HCT116 (cell line): ENCODE measurements around the gene ZNF652. TPM values are rescaled to one million over a fixed set of nuclear protein-coding genes. Genes with fewer than 3 reads are reported as not detected.

ENCODE experiments used
- ATAC-seq: fragments of 200-7000 bp; cut with Tn5 transposase; 2 replicates; pipeline ENCODE4 v1.9.1; 2020; ENCODE audit warnings: mild to moderate bottlenecking, moderate library complexity
- BruUV-seq: library from RNA; stranded (reverse); fragments of 400-500 nt; replicated peaks from 2 replicates; lab custom pipeline; 2021; lab: Mats Ljungman, UMichigan
- CTCF ChIA-PET: fragments of 300-600 bp; sonication (Branson Sonifier 250); formaldehyde crosslinking; loops from one replicate; lab custom pipeline; 2021; ENCODE audit warnings: antibody characterized with exemption; lab: Charles Lee
- POLR2A ChIA-PET: fragments of 300-600, 350-600 bp; sonication (Branson Sonifier 250); formaldehyde crosslinking; loops from one replicate; lab custom pipeline; 2021; ENCODE audit warnings: antibody characterized with exemption; lab: Charles Lee
- RAD21 ChIA-PET, 2 experiments: fragments of 300-600 bp; sonication (Branson Sonifier 250); formaldehyde crosslinking; loops; one replicate each; lab custom pipeline; 2023; ENCODE audit warnings: low total read pairs in 2 of 2; ENCODE audit not compliant: uncharacterized antibody in 2 of 2, unreplicated experiment in 2 of 2, low non-redundant PET in 1 of 2; lab: Charles Lee
- DNase-seq: peaks from one replicate; pipeline ENCODE4 v3.0.0-alpha.2; 2010; ENCODE audit warnings: low read depth, low spot score
- H2AFZ ChIP-seq: fragments of 200-600 bp; shearing (Covaris generic), sonication (generic); 2 replicates; pipeline ENCODE4 v1.6.1; 2017; ENCODE audit warnings: low read depth, mixed run types, mixed read lengths, antibody characterized with exemption, low read length; ENCODE audit not compliant: poor library complexity, severe bottlenecking
- H3K27ac ChIP-seq: 2 replicates; pipeline ENCODE4 v1.5.1; 2012; ENCODE audit warnings: low read depth, low read length
- H3K27me3 ChIP-seq: fragments of 200-600 bp; sonication (generic); 2 replicates; pipeline ENCODE4 v1.6.1; 2016; ENCODE audit warnings: mixed run types, low read length, mixed read lengths; ENCODE audit not compliant: insufficient read depth
- H3K36me3 ChIP-seq, 2 experiments: fragments of 200-500 bp in 1 of 2; fragments of 200-600 bp in 1 of 2; sonication (Bioruptor generic) in 1 of 2; sonication (generic) in 1 of 2; 2 replicates each; pipeline versions ENCODE4 v1.5.1 to v1.6.1; 2014 to 2016; ENCODE audit warnings: low read length in 2 of 2, inconsistent platforms in 1 of 2, mixed read lengths in 1 of 2, mixed run types in 1 of 2; ENCODE audit not compliant: insufficient read depth in 2 of 2, control insufficient read depth in 1 of 2
- H3K4me1 ChIP-seq, 2 experiments: fragments of 200-600 bp in 1 of 2; sonication (generic) in 1 of 2; 2 replicates each; pipeline versions ENCODE4 v1.5.1 to v1.6.1; 2012 to 2017; ENCODE audit warnings: low read length in 2 of 2, inconsistent platforms in 1 of 2, mild to moderate bottlenecking in 1 of 2, mixed read lengths in 1 of 2, mixed run types in 1 of 2, moderate library complexity in 1 of 2; ENCODE audit not compliant: insufficient read depth in 2 of 2, control insufficient read depth in 1 of 2
- H3K4me2 ChIP-seq: fragments of 200-600 bp; sonication (generic); 2 replicates; pipeline ENCODE4 v1.6.1; 2017; ENCODE audit warnings: mixed run types, low read length, mixed read lengths
- H3K4me3 ChIP-seq, 2 experiments: fragments of 200-600 bp in 1 of 2; sonication (generic) in 1 of 2; replicated peaks in 1 of 2; 2 replicates each; pipeline ENCODE4 v1.5.1; 2011 to 2016; ENCODE audit warnings: low read length in 2 of 2, control low read depth in 1 of 2, low read depth in 1 of 2, mild to moderate bottlenecking in 1 of 2, mixed read lengths in 1 of 2, mixed run types in 1 of 2
- H3K79me2 ChIP-seq: fragments of 200-600 bp; sonication (generic); 2 replicates; pipeline ENCODE4 v1.6.1; 2017; ENCODE audit warnings: mild to moderate bottlenecking, mixed run types, low read length, moderate library complexity, mixed read lengths; ENCODE audit not compliant: insufficient read depth
- H3K9ac ChIP-seq: fragments of 200-600 bp; sonication (generic); 2 replicates; pipeline ENCODE4 v1.6.1; 2016; ENCODE audit warnings: low read length, mixed read lengths
- H3K9me2 ChIP-seq: fragments of 200-600 bp; sonication (generic), shearing (Covaris generic); 2 replicates; pipeline ENCODE4 v1.6.1; 2017; ENCODE audit warnings: mixed run types, mild to moderate bottlenecking, moderate library complexity; ENCODE audit not compliant: insufficient read depth
- H3K9me3 ChIP-seq, 2 experiments: fragments of 200-500 bp in 1 of 2; fragments of 200-600 bp in 1 of 2; sonication (Bioruptor generic) in 1 of 2; sonication (generic) in 1 of 2; 2 replicates each; pipeline ENCODE4 v1.6.1; 2014 to 2017; ENCODE audit warnings: low read length in 2 of 2, mixed read lengths in 2 of 2, inconsistent platforms in 1 of 2, low read depth in 1 of 2, mild to moderate bottlenecking in 1 of 2, mixed run types in 1 of 2, moderate library complexity in 1 of 2; ENCODE audit not compliant: control insufficient read depth in 1 of 2, insufficient read depth in 1 of 2
- H4K20me1 ChIP-seq: fragments of 200-600 bp; sonication (generic), shearing (Covaris generic); 2 replicates; pipeline ENCODE4 v1.6.1; 2017; ENCODE audit warnings: mixed run types, mild to moderate bottlenecking, moderate library complexity; ENCODE audit not compliant: insufficient read depth
- EZH2phosphoT487 ChIP-seq: fragments of 200-600 bp; IDR thresholded peaks from 2 replicates; pipeline ENCODE4 v1.6.1; 2018; ENCODE audit warnings: antibody characterized with exemption, borderline replicate concordance
- FOSL1 ChIP-seq: IDR thresholded peaks from 2 replicates; pipeline ENCODE4 v1.6.1; 2012; ENCODE audit warnings: low read depth
- POLR2AphosphoS5 ChIP-seq: IDR thresholded peaks from 2 replicates; pipeline ENCODE4 v1.6.1; 2011; ENCODE audit warnings: mild to moderate bottlenecking, low read depth, low read length, moderate library complexity
- SP1 ChIP-seq: IDR thresholded peaks from 2 replicates; pipeline ENCODE4 v1.6.1; 2012; ENCODE audit warnings: low read depth
- SRF ChIP-seq: IDR thresholded peaks from 2 replicates; pipeline ENCODE4 v1.6.1; 2012; ENCODE audit warnings: low read depth
- ZFX ChIP-seq: fragments of 450-650 bp; IDR thresholded peaks from 2 replicates; pipeline ENCODE4 v1.6.1; 2017
- intact Hi-C: fragments of 100-400 bp; cut with micrococcal nuclease; formaldehyde crosslinking; loops from 2 replicates; pipeline ENCODE4 v1.10.0; 2022
- total RNA-seq: library from RNA; stranded (reverse); gene quantifications from one replicate; pipeline ENCODE4 v1.2.1, GENCODE V29; 2021; ENCODE audit not compliant: unreplicated experiment
- TF ChIP-seq, protein P1 (sequence below): IDR thresholded peaks from 2 replicates; pipeline ENCODE4 v1.6.1; 2012
- TF ChIP-seq, protein P2 (sequence below), 3 experiments: fragments of 200-600 bp in 1 of 3; sonication (generic) in 1 of 3; IDR thresholded peaks in 2 of 3; conservative IDR thresholded peaks in 1 of 3; 2 replicates each; pipeline ENCODE4 v1.5.1; 2012 to 2017; ENCODE audit warnings: low read depth in 2 of 3, low read length in 2 of 3, antibody characterized with exemption in 1 of 3, borderline replicate concordance in 1 of 3, control low read depth in 1 of 3, mild to moderate bottlenecking in 1 of 3, mixed read lengths in 1 of 3, mixed run types in 1 of 3, moderate library complexity in 1 of 3; ENCODE audit not compliant: insufficient read depth in 1 of 3
- TF ChIP-seq, protein P3 (sequence below): IDR thresholded peaks from 2 replicates; pipeline ENCODE4 v1.6.1; 2012

Gene ZNF652
- total RNA-seq, 1 experiment from 2014 or later = 27.8 TPM

DNA sequence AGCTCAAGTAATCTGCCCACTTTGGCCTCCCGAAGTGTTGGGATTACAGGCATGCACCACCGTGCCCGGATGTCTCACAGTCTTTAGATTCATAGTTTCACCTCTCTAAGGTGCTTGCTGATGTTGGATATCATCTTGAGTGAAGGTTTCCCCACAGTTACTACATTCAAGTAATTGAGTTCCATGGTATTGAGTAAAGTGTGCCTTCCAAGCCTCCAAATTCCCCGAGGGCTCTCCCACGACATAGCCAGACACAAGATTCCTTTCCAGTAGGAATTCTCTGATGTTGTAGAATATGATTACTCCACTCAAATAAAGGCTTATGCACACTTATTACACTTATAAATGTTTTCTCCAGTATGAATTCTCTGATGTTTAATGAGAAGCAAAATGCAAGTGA, 16.3 kb upstream of the ZNF652 start:
- Histone ChIP-seq H3K4me1 (no peaks in the 10 kb centered on the region), H2AFZ (no peak overlapping the region), H3K27me3 (no peaks in the 10 kb centered on the region), H3K9ac (no peak overlapping the region), H3K4me2 (no peak overlapping the region), H3K79me2 (no peaks in the 10 kb centered on the region), H3K9me2 (no peaks in the 10 kb centered on the region), H3K36me3 (no peaks in the 10 kb centered on the region), H3K27ac (no peak overlapping the region), H3K4me3 (no peak overlapping the region), H3K9me3 (no peaks in the 10 kb centered on the region), H4K20me1 (no peaks in the 10 kb centered on the region)
- ChIA-PET RAD21 (no interaction called here), CTCF (no interaction called here), POLR2A (no interaction called here)
- TF ChIP-seq, protein P1, sequence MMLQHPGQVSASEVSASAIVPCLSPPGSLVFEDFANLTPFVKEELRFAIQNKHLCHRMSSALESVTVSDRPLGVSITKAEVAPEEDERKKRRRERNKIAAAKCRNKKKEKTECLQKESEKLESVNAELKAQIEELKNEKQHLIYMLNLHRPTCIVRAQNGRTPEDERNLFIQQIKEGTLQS = no peak
- TF ChIP-seq SRF (no peak), FOSL1 (no peak), ZFX (no peak), EZH2phosphoT487 (no peak), SP1 (no peak), POLR2AphosphoS5 (no peak)
- TF ChIP-seq, protein P2, sequence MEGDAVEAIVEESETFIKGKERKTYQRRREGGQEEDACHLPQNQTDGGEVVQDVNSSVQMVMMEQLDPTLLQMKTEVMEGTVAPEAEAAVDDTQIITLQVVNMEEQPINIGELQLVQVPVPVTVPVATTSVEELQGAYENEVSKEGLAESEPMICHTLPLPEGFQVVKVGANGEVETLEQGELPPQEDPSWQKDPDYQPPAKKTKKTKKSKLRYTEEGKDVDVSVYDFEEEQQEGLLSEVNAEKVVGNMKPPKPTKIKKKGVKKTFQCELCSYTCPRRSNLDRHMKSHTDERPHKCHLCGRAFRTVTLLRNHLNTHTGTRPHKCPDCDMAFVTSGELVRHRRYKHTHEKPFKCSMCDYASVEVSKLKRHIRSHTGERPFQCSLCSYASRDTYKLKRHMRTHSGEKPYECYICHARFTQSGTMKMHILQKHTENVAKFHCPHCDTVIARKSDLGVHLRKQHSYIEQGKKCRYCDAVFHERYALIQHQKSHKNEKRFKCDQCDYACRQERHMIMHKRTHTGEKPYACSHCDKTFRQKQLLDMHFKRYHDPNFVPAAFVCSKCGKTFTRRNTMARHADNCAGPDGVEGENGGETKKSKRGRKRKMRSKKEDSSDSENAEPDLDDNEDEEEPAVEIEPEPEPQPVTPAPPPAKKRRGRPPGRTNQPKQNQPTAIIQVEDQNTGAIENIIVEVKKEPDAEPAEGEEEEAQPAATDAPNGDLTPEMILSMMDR (IDR thresholded peaks at IDR 0.05 in 2 of 3, conservative IDR thresholded peaks at IDR 0.05 in 1 of 3; ENCODE audit: borderline replicate concordance in 1 of 3, insufficient read depth in 1 of 3, low read depth in 2 of 3, low read length in 2 of 3) = no peak
- TF ChIP-seq, protein P3, sequence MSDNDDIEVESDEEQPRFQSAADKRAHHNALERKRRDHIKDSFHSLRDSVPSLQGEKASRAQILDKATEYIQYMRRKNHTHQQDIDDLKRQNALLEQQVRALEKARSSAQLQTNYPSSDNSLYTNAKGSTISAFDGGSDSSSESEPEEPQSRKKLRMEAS = no peak
- intact Hi-C loops = no loop called here
- DNase-seq = no peak
- no TSS peak for BruUV-seq
- ATAC-seq = no peak

DNA sequence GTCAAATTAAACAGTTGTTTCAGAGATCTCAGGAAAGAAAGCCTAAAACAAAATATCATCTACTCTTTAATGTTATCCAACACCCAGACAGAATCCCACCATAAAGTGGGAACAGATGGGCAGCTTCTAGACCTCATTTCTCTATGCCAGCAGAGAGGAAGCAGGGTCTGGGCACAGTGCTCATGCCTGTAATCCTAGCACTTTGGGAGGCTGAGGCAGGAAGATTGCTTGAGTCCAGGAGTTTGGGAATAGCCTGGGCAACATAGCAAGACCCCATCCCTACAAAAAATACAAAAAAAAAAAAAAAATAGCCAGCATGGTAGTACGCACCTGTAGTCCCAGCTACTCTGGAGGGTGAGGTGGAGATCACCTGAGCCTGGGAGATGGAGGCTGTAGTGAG, 13.5 kb upstream of the ZNF652 start:
- Histone ChIP-seq H3K79me2 (no peaks in the 10 kb centered on the region), H3K4me2 (no peak overlapping the region), H3K4me1 (peaks cover 7 to 9% of the 10 kb centered on the region in 2 experiments), H3K27me3 (no peaks in the 10 kb centered on the region), H3K9me2 (no peaks in the 10 kb centered on the region), H3K36me3 (no peaks in the 10 kb centered on the region), H3K4me3 (no peak overlapping the region), H2AFZ (no peak overlapping the region), H3K9ac (no peak overlapping the region), H3K9me3 (no peaks in the 10 kb centered on the region), H4K20me1 (no peaks in the 10 kb centered on the region), H3K27ac (no peak overlapping the region)
- CTCF ChIA-PET = no interaction called here
- ATAC-seq (no peak), DNase-seq (no peak)
- POLR2A ChIA-PET = no interaction called here
- no TSS peak for BruUV-seq
- RAD21 ChIA-PET = no interaction called here
- intact Hi-C loops = no loop called here
- TF ChIP-seq POLR2AphosphoS5 (no peak), ZFX (no peak)
